Keratinocyte (primary cell): ENCODE data around the gene GTF3C4. TPM values are rescaled to one million over a fixed set of nuclear protein-coding genes. Genes with fewer than 3 reads are reported as not detected.

Experiments used
- DNase-seq: peaks from one replicate; pipeline ENCODE4 v3.0.0-alpha.2; 2011; ENCODE audit warnings: low read depth, missing footprints, low spot score
- FAIRE-seq: peaks from 2 replicates; lab custom pipeline; 2011; peaks lifted over from hg19 to GRCh38; lab: Jason Lieb, UNC
- H2AFZ ChIP-seq: 2 replicates; pipeline ENCODE4 v1.6.0; 2012; ENCODE audit warnings: low read length, control low read depth, inconsistent platforms; ENCODE audit not compliant: control insufficient read depth
- H3K27ac ChIP-seq: 2 replicates; pipeline ENCODE4 v1.5.1; 2011; ENCODE audit warnings: low read length; ENCODE audit not compliant: control insufficient read depth, insufficient read depth
- H3K27me3 ChIP-seq: 3 replicates; pipeline ENCODE4 v1.6.0; 2011; ENCODE audit warnings: low read length; ENCODE audit not compliant: control insufficient read depth, insufficient read depth; ENCODE audit errors: extremely low read depth
- H3K36me3 ChIP-seq, 2 experiments: 2 replicates in 1 of 2; 3 replicates in 1 of 2; pipeline ENCODE4 v1.5.1; 2011; ENCODE audit warnings: low read length in 2 of 2, mild to moderate bottlenecking in 1 of 2; ENCODE audit not compliant: control insufficient read depth in 2 of 2, insufficient read depth in 2 of 2; ENCODE audit errors: extremely low read depth in 1 of 2
- H3K4me1 ChIP-seq: 3 replicates; pipeline ENCODE4 v1.5.1; 2011; ENCODE audit warnings: low read length; ENCODE audit not compliant: control insufficient read depth, insufficient read depth; ENCODE audit errors: extremely low read depth
- H3K4me2 ChIP-seq: 3 replicates; pipeline ENCODE4 v1.6.0; 2011; ENCODE audit warnings: low read depth, low read length; ENCODE audit not compliant: control insufficient read depth, insufficient read depth; ENCODE audit errors: extremely low read depth
- H3K4me3 ChIP-seq, 3 experiments: fragments of 200-600 bp in 1 of 3; sonication (generic) in 1 of 3; 2 replicates in 2 of 3; 3 replicates in 1 of 3; pipeline ENCODE4 v1.5.1; 2011 to 2016; ENCODE audit warnings: low read length in 3 of 3, mild to moderate bottlenecking in 3 of 3, control low read depth in 2 of 3, inconsistent platforms in 1 of 3, low read depth in 1 of 3, mixed read lengths in 1 of 3, mixed run types in 1 of 3, moderate library complexity in 1 of 3; ENCODE audit not compliant: control insufficient read depth in 2 of 3, insufficient read depth in 2 of 3; ENCODE audit errors: extremely low read depth in 1 of 3
- H3K79me2 ChIP-seq: 2 replicates; pipeline ENCODE4 v1.6.0; 2012; ENCODE audit warnings: low read length; ENCODE audit not compliant: control insufficient read depth, insufficient read depth
- H3K9ac ChIP-seq: 3 replicates; pipeline ENCODE4 v1.6.0; 2011; ENCODE audit warnings: low read length; ENCODE audit not compliant: control insufficient read depth, insufficient read depth; ENCODE audit errors: extremely low read depth
- H3K9me1 ChIP-seq: 3 replicates; pipeline ENCODE4 v1.6.0; 2011; ENCODE audit warnings: low read length; ENCODE audit not compliant: control insufficient read depth, insufficient read depth; ENCODE audit errors: extremely low read depth
- H3K9me3 ChIP-seq: 2 replicates; pipeline ENCODE4 v1.5.1; 2012; ENCODE audit warnings: low read depth, low read length; ENCODE audit not compliant: control insufficient read depth
- H4K20me1 ChIP-seq: 3 replicates; pipeline ENCODE4 v1.6.0; 2011; ENCODE audit warnings: low read length; ENCODE audit not compliant: control insufficient read depth, insufficient read depth; ENCODE audit errors: extremely low read depth
- CTCF ChIP-seq, 3 experiments: IDR thresholded peaks in 1 of 3; conservative IDR thresholded peaks in 1 of 3; optimal IDR thresholded peaks in 1 of 3; 2 replicates in 2 of 3; 3 replicates in 1 of 3; pipeline versions ENCODE3 to v1.5.1; 2011; ENCODE audit warnings: low read length in 3 of 3, mild to moderate bottlenecking in 3 of 3, moderate library complexity in 2 of 3, control low read depth in 1 of 3, inconsistent platforms in 1 of 3; ENCODE audit not compliant: insufficient read depth in 2 of 3; ENCODE audit errors: extremely low read depth in 1 of 3
- EZH2 ChIP-seq: IDR thresholded peaks from one replicate; pipeline ENCODE4 v1.6.1; 2012; ENCODE audit warnings: inconsistent platforms, mild to moderate bottlenecking, low read length, moderate library complexity
- dilution Hi-C: fragments of 300-500 bp; cut with MboI; formaldehyde crosslinking; loops from one replicate; pipeline ENCODE4 v1.7.0; 2020; ENCODE audit warnings: low sequenced_read_pairs; ENCODE audit not compliant: extremely low pct_ligation_motif_present
- polyA plus RNA-seq, 5 experiments: library from polyadenylated mRNA; depleted of rRNA in 3 of 5; stranded (reverse) in 3 of 5; stranded (forward) in 1 of 5; unstranded in 1 of 5; fragments of >200 nt; gene quantifications; 1 replicate in 1 of 5; 2 replicates in 3 of 5; 3 replicates in 1 of 5; pipeline versions ENCODE4 v1.2.1 to v1.2.3, GENCODE V29; 2011 to 2012; ENCODE audit warnings: missing spikeins in 2 of 5, low read depth in 1 of 5, low replicate concordance in 1 of 5

Gene GTF3C4
- polyA plus RNA-seq, 1 donor (not counting 4 experiments of a cell fraction or from before 2014, with no cell fraction given): 7.7 TPM

- H3K4me3 ChIP-seq: peak overlapping the region in 1 of 3 experiments; percentile 0
- peaks cover 22 to 29% of the 10 kb centered on the region in 2 experiments for H3K36me3 ChIP-seq
- H4K20me1 ChIP-seq: no peaks in the 10 kb centered on the region
- H3K9me1 ChIP-seq: peaks cover 3% of the 10 kb centered on the region
- FAIRE-seq (no peak), DNase-seq (no peak)
- H3K27ac ChIP-seq: peak overlapping the region; percentile 81
- peak overlapping the region; percentile 74 for H3K4me2 ChIP-seq
- H3K79me2 ChIP-seq: no peaks in the 10 kb centered on the region
- no peaks in the 10 kb centered on the region for H3K9me3 ChIP-seq
- no peaks in the 10 kb centered on the region for H3K27me3 ChIP-seq
- TF ChIP-seq CTCF (optimal IDR thresholded peaks at IDR 0.05 in 1 of 3, IDR thresholded peaks at IDR 0.05 in 1 of 3, conservative IDR thresholded peaks at IDR 0.05 in 1 of 3; ENCODE audit: extremely low read depth in 1 of 3, insufficient read depth in 2 of 3, low read length in 3 of 3) (no peak), EZH2 (no peak)
- H3K4me1 ChIP-seq: peaks cover 30% of the 10 kb centered on the region
- H2AFZ ChIP-seq: no peak overlapping the region
- peak overlapping the region; percentile 11 for H3K9ac ChIP-seq
- dilution Hi-C loops: no loop called here
Observed at GRCh38 chr9:132631685-132632084, 38.6 kb upstream of the GTF3C4 start.

DNA sequence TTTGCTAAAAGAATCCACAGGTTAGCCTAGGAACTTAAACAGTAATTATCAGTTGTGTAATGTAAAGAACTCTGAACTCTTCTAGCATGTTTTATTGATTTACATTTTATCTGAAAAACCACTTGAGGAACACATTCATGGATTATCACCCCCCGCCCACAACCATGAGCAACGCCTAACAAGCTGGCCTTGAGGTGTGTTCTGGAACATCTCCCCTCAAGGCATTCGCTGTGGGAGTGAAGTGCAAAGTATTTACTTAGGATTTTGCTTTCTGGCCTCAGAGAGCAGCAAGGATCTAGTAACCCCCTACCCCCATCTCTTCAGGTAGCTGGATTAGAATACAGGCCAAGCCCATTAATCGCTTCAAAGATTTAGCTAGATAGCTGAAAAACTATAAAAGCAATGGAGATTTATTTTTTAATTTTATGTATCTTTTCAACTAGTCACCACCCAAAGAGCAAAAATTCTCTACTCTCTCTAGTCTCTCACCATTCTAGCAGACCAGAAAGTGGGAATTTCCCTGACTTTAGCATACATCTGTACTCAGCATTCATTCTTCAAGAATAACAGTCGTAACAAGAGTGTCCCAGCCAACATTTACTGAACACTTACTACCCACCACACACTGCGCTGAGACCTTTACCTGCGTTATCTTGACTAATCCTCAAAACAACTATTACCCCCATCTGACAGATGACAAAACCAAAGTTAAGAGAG lies 37.7 kb upstream of the GTF3C4 start:
- no peaks in the 10 kb centered on the region for H3K27me3 ChIP-seq
- no peak overlapping the region for H3K27ac ChIP-seq
- no peaks in the 10 kb centered on the region for H3K79me2 ChIP-seq
- peaks cover 3% of the 10 kb centered on the region for H3K9me1 ChIP-seq
- H3K9me3 ChIP-seq: no peaks in the 10 kb centered on the region
- FAIRE-seq: no peak
- no peaks in the 10 kb centered on the region for H4K20me1 ChIP-seq
- H3K4me3 ChIP-seq: no peak overlapping the region
- TF ChIP-seq EZH2: no peak
- TF ChIP-seq CTCF (optimal IDR thresholded peaks at IDR 0.05 in 1 of 3, IDR thresholded peaks at IDR 0.05 in 1 of 3, conservative IDR thresholded peaks at IDR 0.05 in 1 of 3; ENCODE audit: extremely low read depth in 1 of 3, insufficient read depth in 2 of 3, low read length in 3 of 3): no peak
- peaks cover 30% of the 10 kb centered on the region for H3K4me1 ChIP-seq
- no peak overlapping the region for H2AFZ ChIP-seq
- H3K4me2 ChIP-seq: peak overlapping the region; percentile 74
- no peak for DNase-seq
- dilution Hi-C loops: no loop called here
- H3K36me3 ChIP-seq: peaks cover 22 to 36% of the 10 kb centered on the region in 2 experiments
- no peak overlapping the region for H3K9ac ChIP-seq
